Muscle of back (tissue), 11 donors: ENCODE data around the gene GRK2. TPM values are rescaled to one million over a fixed set of nuclear protein-coding genes. Genes with fewer than 3 reads are reported as not detected.
A peak's percentile ranks its signal among the peaks of the same experiment; 100 is the strongest.

ENCODE experiments used
- DNase-seq, 3 donors: peaks; one replicate each; pipeline versions ENCODE4 v3.0.0 to v3.0.0-alpha.2; 2013
- polyA plus RNA-seq, 10 donors: library from polyadenylated mRNA; unstranded; fragments of 120-200 nt; gene quantifications; one replicate each; pipeline ENCODE4 v1.2.1, GENCODE V29; 2013; ENCODE audit not compliant: insufficient read length in 10 of 10

GRK2 gene
- polyA plus RNA-seq, 10 donors = 42.2 to 62.2 (median 49.7) TPM

DNA sequence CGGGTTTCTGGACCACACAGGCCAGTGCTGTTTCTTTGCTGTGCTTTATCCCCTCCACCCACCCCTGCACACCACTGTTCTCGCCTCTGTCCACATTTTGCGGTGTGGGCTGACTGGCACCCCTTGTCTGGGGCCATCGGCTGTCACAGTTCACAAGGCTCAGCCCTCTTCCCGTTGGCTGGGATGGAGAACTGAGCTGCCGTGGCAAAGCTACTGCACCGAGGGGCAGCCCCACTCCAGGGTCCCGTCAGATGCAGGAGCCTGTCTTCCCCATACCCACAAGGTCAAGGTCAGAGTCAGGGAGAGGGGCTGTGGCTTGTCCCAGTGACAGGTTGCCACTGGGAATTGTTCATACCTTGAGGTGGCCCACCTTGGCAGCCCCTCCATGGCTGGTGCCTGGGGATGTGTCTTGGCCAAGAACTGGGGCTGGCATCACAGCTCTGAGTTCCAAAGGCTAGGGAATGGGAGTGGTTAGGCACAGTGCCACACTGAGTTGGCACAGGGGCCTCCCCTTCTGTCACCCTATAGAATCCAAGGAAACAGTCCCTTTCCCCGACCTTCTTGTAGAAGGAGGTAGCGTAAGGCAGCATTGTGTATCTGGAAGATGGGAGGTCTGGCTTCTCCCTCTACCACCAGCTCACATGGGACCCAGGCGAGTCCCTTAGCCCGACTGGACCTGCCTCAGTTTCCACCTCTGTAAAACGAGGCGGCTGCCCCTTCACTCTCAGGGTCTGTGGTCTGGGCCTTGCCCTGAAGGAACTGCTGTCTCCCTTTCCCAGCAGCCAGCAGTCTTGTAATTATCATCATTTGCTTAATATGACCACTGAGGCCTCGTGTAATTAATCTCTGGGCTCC, 3.4 kb downstream of the GRK2 start:
- DNase-seq = no peak

DNA sequence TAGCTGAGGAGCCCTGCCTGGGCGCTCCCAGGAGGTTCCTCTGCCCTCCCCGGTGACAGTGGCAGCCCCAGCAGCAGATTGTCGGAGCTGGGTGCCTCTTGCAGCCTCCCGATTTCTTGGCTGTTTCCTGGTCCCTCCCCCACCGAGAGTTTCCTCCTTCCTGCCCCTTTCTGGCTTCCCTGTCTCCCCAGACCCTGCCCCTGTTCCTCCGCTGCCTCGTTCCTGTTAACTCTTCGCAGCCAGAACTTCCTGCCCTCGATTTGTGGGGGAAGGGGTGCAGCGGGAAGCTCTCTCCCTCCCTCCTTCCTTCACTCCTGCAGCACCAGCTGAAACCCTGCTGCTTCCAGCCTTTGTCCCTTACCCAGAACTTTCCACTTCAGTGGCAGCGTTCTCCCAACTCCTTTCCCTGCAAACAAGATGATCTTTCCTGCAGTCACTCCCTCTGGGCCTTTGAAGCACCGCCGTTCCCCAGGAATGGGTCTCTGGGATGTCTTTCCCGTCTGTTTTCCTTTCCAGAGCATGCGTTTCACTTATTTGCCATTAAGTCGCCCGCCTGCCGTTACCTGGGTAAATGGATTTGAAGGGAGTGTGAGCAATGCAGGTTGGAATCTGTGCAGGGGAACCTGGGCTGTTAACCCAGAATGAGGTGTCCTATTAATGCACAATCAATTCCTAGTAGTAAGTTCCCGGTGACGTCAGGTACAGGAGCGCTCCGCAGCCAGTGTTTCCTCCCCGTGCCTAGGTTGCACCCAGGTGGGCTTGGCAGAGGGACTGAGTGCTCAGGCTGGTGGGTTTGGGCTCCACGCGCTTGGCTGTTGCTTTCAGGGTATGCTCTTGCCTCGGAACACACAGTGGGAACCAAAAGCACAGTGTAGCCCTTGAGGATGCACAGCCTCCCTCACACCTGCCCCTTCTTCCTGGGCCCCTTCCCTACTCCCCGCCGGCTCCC, 4.3 kb downstream of the GRK2 start:
- peak in 1 of 3 donors; percentile 86 for DNase-seq

GRCh38 chr11:67271205-67271540, 4.9 kb downstream of the GRK2 start:
- DNase-seq = no peak

GRCh38 chr11:67271541-67272284, 5.4 kb downstream of the GRK2 start:
- no peak for DNase-seq

GRCh38 chr11:67272327-67273259, 6.3 kb downstream of the GRK2 start:
- DNase-seq = no peak

- DNase-seq = no peak
Observed at GRCh38 chr11:67273260-67273990, 7.2 kb downstream of the GRK2 start.

DNA sequence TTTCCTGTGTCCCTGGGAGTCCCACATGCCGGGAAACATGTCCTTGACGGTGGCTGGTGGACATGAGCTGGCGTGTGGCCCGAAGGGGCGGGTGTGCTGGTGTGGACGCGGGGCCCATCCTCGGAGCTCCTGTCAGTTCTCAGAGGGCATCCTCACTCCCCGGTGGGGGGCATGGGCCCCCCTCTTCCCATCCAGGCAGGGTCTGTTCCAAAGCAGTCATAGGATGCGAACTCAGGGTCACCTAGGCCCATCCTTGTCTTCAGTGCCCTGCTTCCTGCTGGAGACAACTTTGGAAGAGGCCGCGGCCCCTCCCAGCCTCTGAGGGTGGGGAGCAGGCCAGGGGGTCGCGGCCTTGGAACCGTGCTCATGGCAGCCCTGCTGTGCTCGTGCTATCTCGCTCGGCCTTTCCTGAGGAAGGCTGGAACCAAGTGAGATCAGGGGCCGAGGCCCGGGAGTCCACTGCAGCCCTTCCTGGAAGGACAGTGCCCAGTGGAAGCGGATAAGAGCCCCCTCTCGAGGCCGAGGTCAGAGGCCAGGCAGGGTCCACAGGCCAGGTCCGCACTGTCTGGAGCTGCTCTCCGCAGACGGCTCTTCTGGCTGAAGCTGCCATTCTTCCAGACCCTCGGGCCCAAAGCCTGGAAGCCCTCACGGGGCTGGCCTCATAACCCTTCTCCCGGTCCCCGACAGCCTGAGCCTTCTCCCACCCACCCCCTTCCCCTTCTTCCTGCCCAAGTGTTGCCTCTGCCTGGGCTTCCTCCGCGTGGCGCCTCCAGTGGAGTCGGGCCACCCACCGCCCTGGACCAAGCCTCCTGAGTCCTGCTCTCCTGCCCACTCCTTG, 8.7 kb downstream of the GRK2 start:
- no peak for DNase-seq

- DNase-seq = no peak
Observed at GRCh38 chr11:67275606-67276409, 9.5 kb downstream of the GRK2 start.

DNA sequence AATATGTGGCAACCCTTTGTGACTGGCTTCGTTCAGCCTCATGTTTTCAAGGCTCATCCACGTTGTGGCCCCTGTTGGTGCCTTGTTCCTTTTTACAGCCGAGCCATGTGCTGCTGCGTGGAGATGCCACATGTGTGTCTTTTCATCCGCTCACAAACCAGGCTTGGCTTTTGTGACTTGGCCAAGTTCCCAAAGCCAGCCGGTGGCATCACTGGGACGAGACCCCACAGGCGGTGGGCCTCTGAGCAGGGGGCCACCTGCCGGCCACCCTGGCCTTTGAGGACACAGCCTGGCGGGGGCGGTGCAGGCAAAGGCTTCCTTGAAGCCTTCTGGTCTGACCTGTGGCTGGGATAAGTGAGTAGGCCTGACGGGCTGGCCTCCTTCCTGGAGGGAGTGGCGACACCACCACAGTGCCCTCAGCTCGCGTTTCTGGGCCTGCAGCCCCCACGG, 10.5 kb downstream of the GRK2 start:
- peak in 1 of 3 donors; percentile 73 for DNase-seq

DNA sequence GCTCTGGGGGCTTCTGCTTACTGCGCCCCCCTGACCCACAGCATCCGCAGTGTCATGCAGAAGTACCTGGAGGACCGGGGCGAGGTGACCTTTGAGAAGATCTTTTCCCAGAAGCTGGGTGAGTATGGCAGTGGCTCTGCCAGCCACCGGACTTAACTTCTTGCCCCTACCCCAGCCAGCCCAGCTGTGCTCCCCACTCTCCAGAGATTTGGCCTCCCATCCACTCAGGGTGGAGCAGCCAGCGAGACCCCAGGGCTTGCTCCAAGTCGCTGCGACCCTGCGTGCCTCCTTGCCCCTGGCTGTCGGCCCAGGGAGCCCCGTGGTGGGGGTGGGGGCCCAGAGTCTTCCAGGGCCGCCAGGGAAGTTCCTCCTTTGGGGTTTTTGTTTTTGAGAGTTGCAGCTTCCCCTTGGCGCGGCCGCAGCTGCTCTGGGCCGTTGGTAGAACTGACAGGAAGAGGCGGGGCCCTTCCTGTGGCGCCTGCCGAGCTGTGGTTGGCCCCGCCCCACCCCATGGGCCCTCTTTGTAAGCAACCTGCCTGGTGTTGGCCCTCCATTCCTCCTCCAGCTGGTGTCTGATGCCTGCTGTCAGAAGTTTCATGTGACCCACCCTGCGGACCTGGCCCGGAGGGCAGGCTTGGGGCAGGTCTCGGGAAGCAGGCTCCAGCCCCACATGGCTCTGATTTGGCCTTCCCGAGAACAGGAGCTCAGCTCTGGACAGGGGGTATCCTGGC, 11.1 kb downstream of the GRK2 start:
- DNase-seq = peak; percentile 79 to 92 (median 84)

GRCh38 chr11:67278135-67278938, 12.1 kb downstream of the GRK2 start:
- DNase-seq = no peak

DNA sequence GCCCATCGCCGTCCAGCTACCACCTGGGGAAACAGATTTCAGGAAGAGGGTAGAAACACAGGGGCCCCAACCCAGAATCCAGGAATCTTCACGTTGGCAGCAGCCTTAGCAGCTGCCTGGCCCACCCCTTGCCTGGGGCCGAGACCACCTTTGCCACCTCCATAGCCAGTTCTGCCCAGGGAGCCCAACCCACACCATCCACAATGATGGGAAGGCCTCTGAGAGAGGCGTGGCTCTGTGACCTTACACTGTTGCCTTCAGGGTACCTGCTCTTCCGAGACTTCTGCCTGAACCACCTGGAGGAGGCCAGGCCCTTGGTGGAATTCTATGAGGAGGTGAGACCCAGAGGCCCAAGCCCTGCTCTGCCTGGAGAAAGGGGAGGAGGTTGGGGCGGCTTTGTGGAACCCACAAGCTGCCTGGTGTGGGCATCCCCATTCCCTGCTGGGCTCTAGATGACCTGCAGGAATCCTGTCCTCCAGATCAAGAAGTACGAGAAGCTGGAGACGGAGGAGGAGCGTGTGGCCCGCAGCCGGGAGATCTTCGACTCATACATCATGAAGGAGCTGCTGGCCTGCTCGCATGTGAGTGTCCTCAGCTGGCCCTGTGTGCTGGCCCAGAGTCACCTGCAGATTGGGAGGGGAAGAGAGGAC, 12.8 kb downstream of the GRK2 start:
- no peak for DNase-seq

DNA sequence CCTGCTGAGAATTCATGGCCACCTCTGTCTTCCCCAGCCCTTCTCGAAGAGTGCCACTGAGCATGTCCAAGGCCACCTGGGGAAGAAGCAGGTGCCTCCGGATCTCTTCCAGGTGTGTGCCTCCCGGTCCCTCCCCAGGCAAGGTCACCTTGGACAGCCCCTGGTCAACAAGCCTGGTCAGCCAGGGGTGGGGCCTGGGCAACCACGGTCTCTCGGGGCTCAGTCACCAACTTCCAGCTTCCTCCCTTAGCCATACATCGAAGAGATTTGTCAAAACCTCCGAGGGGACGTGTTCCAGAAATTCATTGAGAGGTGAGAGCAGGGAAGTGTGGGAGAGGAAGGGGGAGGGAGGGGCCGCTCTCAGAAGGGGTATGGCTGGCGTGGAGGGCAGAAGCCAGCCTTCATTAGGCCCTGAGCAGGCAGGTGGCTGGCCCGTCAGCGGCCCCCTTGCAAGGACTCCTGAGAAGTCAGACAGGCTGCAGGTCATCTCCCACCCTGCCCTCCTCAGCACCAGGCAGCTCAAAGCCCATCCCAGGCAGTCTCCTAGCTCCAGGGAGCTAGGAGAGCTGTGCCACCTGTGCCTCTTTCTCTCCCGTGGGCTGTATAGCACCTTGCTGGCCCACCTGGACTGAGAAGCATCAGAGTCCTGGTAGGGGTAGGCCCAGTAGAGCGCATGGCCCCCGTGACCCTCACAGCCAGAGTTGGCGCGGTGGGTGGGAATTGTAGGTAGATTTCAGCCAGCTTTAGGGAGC, 13.5 kb downstream of the GRK2 start:
- DNase-seq = no peak

DNA sequence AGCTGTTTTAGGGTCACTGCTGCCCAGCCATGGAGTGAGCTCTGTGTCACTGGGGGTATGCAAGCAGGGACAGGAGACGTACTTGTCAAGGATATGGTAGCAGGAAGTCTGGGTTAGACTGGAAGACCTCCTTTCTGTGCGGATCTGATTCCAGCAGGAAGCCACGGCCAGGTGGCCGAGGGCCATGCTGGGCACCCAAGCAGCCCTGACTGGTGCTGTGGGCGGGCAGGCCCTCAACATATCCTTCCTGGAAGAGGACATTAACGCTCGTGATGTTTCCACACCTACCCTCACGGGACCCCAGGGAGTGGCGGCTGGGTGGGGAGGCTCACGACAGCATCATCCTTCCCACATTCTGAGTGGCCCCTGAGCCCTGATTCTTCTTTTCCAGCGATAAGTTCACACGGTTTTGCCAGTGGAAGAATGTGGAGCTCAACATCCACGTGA, 14.1 kb downstream of the GRK2 start:
- no peak for DNase-seq
